ENCODE measurements around the gene PARP8.

DNA sequence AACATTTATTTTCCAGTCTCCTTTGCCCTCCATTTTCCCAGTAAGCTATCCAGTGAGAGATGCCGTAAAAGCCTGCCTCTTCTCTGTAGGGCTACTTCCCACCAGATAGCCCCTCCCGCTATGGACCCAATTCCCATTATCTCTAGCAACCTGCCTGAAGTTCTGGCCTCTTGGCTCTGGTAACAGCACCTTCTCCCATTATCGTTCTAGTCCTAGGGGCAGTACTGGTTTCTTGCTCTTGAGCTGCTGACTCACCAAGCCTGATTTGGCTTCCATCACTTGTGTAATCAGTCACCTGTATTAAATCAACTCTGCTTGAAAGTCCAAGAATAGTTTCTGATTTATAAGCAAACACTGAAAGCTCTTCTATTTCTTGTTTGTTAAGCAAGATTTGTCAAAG lies 42.8 kb upstream of the PARP8 start:
- TF ChIP-seq CTCF (conservative IDR thresholded peaks at IDR 0.05) (no peak), ZFX (IDR thresholded peaks at IDR 0.05) (no peak)

All from C4-2B (cell line).